Stimulated activated CD8-positive, alpha-beta memory T cell treated with anti-CD3 and anti-CD28 coated beads, Interleukin-12 subunit alpha, Interleukin-12 subunit beta, amount 100 ng/mL, for 1 hour (primary cell): ENCODE measurements around the gene LDLRAD3.

ENCODE experiments used
- DNase-seq: peaks from one replicate; pipeline ENCODE4 v3.0.0-alpha.2; 2020; ENCODE audit warnings: low read depth

LDLRAD3 gene

DNA sequence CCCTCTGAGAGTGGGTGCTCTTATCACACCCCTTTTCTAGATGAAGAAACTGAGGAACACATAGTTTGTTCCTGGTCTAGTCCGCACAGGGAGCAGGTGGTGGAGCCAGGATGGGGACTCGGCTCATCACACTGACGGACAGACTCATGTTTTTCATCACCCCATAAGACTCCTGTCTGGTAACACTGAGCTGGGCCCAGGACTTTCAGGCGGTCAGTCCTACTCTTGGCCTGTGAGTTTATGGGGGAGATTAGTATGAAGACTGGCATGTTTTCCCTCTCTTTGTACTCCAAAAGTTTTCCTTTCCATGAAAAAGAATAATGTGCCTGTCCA, 160.8 kb downstream of the LDLRAD3 start:
- DNase-seq = no peak

DNA sequence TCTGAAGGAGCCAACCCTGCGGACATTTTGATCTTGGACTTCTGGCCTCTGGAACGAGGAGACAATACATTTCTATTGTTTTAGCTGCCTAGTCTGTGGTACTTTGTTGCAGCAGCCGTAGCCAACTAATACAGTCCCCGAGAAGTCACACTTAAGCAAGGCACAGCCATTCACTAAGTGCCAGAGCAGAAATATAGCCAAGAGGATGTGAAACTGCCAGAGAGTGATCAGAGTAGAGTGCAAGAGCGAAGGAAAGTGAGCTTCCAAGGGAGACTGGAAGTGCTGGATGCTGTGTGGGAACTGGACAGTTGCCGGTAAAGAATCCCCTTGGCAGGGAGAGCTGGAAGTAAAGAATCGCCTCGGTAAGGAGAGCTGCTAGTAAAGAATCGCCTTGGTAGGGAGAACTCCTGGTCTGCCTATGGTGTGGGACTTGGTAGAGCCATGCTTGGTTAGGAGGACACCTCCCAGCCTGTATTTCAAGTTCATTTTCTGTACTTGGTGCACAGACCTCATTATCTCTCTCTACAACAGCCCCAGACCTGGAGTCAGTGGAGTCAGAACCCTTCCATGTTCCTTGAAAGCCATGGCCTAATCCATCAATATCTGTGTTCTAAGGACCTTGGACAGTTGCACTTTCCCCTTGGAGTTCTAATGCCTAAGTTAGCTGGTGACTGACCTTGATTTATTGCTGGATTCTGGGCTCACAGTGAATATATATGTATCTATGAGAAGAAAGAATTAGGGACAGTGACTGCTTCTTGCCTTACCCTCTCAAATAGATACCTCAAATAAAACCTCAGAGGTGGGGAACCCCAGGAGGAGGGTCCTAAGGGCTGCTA, 162.1 kb downstream of the LDLRAD3 start:
- no peak for DNase-seq

DNA sequence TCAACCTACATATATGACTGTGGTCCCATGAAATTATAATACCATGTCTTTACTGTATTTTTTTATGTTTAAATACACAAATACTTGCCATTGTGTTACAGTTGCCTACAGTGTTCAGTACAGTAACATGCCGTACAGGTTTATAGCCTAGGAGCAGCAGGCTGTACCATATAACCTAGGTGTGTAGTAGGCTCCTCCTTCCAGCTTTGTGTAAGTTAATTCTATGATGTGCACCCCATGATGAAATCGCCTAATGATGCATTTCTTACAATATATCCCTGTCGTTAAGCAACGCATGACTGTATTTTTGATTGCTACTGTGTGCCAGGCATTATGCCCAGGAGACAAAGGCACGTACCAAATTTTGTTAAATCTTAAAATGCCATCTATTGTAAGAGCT, 163.7 kb downstream of the LDLRAD3 start:
- DNase-seq = no peak

DNA sequence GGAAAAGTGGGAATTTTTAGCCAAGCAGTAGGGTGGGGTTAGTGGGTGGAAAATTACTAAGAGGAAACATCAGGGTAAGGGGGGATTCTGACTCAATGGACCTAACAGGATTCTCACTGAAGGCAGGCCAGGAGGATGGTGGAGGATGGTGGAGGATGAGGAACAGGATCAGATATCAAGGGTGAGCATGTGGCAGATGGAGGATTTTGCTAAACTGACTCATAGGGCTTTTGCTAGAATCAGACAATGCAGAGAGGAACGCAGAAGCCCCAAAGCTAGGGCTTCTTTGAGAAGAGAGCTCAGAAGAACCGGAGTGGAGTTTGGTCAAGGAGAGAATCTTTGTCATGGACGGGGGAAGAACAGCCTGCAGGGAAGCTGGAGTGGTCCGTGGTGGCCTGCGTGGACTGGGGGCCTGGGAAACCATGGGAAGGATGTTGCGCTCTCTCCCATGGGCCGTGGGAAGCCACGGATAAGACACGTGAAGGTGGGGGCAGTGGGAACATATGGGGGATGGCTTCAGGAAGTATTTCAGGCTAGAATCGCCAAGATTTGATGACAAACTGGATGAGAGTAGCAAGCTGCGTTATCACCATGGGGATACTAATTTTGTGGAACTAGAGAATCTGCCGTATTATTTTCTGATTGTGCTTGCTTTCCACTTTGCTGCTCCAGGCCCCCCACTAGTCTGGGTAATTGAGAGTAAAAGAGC, 165.2 kb downstream of the LDLRAD3 start:
- DNase-seq = no peak

DNA sequence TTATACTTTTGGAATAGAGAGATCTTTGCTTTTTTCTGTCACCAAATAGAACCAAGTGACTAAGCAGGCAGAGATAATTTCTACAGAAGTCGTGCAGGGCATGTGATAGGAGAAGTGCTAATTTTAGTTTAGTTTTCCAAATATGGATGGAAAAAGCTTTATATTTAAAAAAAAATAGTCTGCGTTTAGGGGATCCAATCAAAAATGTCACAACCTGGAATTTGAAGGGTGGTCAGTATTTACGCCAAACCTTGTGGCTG, 165.7 kb downstream of the LDLRAD3 start:
- no peak for DNase-seq

DNA sequence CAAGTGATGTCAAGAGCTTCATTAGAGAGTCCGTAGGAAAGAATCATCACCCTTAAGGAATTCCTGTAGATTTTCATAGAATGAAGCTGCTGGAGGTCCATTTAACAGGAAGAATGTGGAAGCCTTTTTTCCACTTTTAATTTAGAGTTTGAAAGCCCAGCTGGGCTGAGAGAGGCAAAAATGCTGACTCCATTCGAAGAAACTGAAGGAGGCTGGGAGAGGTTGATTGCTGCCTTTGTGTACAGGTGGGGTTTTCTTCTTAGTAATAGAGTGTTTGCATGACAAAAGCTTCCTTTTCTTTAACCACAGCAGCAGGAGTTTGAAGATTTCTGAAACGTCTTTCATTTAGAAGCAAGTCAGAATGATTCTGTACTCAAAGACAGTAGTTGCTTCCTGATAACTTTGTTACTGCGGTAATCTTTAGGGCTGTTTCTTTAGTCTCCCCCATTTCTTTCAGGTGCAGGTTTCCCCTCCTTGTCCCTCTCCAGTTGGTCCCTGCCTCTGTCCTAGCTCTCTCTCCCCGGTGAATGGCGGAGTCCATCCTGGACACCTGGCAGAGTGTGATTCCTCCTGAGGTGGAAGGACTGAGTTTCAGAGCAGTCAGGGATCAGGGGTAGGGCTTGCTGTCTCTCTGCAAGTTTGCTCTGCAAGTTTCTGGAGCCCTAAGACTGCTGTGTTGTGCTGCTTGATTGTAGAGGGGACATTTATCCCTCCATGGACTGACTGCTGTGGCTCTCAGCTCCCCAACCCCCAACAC, 166.2 kb downstream of the LDLRAD3 start:
- no peak for DNase-seq

DNA sequence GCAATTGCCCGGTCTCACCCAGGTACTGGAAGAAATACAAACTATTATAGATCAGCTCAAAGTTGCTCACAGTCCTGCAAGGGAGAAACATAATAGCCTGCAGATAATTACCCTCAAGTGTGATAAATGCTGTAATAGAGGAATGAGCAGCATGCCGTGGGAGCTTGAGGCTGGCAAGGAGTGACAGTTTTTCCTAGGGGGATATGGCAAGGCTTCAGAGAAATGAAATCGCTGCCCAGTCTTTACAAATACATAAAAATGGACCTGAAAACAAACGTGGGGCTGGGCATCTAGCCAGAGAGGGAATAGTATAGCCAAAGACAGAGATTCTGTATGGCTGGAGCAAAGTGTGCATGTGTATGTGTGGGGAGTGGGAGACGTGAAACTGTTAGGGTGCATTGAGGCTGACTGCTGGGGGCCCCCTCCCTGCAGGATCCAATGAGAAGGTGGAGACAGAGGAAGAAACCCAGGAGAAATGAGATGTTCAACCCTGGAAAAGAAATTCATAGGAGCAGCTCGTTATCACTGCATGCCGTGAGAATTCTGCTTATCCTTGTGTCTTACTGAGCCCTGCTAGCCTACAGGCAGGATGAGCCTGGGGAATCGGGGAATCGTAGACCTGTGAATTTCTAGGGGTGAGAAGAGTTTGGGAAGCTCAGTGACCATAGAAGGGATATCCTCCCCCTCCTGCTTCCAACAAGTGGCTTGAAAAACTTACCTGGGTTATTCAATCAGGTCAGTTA, 167.0 kb downstream of the LDLRAD3 start:
- no peak for DNase-seq

DNA sequence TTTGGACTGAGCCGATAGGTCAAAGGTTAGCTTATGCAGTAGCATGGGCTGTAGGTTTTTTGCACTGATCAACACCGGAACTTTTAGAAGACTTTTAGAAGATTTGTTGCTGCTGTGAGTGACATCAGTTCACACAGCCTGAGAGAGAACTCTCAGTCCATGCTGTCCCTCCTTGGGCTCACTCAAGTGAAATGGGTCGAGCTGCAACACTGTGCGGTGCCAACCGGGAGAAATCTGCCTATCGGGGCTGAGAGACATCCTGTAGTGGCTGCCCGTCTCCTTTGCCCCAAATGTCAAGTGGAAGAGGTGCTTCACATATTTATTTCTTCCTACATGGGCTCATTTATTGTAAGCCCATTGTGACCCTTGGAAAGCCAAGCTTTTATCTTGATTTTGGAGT, 170.2 kb downstream of the LDLRAD3 start:
- no peak for DNase-seq

DNA sequence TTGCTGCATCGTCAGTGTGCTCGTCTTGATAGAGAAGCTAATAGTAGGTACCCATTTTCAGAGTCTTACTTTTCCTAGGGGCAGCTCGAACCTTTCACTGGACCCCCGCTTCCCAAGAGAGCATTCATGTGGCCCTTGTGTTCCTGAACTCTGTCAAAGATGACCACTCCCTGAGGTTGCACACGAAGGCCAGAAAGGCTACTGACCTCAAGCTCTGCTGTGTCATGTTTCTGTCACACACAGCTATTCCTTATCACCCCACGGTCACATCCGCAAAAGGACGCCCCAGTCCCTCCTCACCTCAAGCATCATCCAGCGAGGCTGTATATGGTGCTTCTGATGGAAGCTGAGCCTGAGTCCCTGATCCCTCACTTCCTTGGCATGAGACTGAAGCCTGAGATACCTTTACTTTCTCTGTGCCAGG, 171.5 kb downstream of the LDLRAD3 start:
- DNase-seq = no peak

DNA sequence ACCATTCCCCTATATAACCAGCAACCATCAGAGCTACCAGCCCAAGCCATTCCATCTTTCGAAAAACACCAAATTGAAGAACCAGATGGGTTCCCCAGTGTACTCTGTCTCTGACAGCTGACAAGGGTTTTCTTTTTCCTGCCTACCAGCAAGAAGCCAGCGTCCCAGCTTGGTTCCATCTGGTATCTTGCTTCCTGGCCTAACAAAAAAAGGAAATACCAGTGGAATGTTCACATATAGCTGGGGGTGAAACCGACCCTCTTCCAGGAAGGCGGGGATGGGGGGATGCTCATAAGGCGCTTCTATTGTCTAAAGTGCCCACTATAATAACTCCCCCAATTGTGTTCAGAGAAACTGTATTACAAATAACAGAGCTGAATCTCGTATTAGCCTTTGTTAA, 172.3 kb downstream of the LDLRAD3 start:
- no peak for DNase-seq

DNA sequence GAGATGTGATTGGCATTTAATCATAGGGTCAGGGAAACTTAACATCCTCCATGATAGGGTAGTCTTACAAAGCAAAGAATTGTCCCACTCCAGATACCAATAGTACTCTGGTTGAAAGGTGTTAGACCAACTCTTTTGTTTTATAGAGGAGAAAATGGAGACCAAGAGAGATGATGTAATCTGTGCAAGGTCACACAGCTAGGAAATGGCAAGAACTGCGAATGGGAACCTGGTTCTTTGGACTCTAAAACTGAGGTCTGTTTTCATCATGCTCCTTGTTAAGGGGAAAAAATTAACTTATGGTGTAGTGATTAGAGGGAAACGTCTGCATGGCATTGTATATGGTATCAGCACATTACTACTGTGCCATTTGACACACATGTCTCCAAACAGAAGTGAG, 174.2 kb downstream of the LDLRAD3 start:
- DNase-seq = no peak

DNA sequence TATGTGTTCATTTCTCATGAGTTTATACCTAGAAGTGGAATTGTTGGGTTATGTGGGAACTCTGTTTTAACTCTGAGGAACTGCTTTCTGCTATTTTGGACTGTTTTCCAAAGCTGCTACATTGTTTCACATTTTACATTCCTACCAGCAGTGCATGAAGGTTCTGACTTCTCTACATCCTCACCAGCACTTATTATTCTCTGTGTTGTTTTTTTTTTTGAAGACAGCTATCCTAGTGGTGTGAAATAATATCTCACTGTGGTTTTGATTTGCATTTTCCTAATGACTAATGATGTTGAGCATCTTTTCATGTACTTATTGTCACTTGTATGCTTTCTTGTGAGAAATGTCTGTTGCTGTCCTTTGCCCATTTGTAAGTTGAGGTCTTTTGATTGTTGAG, 175.4 kb downstream of the LDLRAD3 start:
- no peak for DNase-seq

DNA sequence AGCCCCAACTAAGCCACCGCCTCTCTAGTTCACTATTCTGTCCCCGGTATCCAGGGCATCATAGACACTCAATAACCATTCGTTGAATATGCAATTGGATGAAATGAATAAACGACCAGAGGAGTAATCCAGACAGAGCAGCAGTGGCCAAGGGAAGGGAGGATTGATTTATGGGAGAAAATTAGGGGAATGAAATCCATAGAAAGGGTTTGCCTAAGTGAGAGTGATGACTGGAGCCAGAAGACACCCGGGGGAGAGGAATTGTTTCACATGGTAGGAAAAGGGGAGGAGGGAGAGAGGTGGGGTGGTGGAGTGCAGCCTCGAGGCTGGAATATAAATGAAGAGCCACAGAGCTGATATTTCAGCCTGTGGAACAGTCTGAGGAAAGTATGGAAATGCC, 177.2 kb downstream of the LDLRAD3 start:
- DNase-seq = no peak

DNA sequence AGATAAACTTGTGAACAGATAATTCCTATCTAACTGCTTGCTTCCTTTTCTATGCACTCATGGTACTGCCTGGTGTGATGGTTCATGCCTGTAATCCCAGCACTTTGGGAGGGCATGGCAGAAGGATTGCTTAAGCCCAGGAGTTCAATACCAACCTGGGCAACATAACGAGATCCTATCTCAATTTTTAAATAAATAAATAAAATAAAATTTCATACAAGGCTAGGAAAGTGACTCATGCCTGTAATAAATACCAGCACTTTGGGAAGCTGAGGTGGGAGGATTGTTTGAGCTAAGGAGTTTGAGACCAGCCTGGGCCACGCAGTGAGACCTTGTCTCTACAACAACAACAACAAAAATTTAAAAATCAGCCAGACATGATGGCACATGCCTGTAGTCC, 178.8 kb downstream of the LDLRAD3 start:
- no peak for DNase-seq

DNA sequence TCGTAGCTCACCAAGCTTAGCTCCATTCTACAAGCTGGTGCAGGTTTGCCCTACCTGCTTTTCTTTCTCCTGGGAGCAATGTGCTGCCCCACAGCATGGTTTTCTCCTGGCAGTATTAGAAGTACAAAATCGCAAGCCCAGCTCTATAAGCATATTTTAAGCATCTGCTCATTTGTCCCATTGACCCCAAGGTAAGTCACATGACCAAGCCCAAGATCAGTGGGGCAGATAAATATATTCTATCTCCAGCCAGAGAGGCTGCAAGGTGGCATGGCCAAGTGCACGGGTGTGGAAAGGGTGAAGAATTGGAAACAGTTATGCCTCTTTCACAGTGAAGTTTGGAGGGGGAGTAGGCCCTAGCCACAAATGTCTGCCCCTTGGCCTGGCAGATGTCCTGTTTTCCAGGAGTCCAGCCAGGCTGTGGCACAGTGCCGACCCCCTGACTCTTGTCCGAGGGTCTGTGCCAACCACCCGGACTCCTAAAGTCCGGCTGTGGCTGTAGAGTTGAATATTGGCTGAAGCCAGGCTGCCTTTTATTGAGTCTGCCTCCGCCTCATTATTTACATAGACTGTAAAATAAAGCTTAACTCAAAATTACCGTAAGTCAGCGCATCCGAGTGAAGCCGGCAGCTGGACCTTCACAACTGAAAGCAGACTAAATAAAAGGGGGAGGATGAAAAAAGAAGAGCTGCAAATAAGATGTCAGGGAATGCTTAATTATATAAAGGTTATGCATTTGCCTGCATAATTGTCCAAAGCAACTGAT, 179.7 kb downstream of the LDLRAD3 start:
- DNase-seq = no peak

DNA sequence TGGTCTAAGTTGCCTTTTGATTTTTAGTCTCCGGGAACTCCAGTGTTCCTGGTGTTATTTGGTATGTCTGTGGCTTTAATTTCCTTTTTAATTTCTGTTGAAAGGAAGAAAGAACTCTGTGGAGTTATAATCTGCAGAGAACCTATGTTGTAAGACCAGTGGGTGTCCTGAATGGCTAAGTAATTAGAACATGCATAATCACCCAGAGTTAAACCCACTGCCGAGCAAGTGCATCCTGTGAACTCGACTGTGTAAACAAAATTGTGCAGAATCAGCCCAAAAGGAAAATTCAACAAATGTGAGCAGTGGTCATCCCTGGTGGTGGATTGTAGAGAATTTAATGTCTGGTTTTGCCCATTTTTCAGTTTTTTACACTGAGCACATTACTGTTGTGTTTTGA, 182.8 kb downstream of the LDLRAD3 start:
- no peak for DNase-seq

DNA sequence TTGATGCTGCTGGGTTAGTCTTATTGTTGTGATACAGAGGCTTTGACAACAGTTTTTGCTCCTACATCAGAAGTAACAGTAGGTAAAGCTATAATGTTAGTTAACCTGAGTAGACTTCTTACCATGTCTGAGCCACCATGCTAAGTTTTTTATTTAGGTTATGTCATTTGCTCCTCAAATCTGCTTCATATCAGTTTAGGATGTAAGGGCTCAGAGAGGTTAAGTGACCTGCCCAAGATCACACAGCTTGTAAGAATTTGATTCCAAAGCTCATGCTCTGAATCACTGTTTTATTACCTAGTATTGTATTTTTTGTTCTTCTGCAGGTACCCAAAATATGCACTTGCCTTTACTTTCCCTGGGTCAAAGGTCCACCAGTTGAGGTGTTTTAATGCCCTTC, 183.7 kb downstream of the LDLRAD3 start:
- DNase-seq = no peak

DNA sequence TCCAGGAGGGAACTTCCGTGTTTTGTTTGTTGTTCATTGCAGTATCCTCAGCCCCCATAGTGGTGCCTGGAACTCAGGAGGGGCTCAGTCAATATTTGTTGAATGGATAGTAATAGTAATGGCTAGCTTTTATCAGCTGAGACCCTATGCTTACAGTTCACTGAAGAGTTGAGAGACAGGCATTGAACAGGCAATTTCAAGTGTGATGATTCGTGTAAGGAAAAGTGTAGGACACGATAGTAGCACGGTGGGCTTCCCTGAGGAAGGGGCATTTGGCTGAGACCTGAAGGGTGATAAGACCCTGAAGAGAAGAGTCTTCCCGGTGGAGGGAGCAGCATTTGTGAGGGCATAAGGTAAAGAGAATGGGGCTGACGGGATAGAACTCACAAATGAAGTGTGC, 186.1 kb downstream of the LDLRAD3 start:
- no peak for DNase-seq

DNA sequence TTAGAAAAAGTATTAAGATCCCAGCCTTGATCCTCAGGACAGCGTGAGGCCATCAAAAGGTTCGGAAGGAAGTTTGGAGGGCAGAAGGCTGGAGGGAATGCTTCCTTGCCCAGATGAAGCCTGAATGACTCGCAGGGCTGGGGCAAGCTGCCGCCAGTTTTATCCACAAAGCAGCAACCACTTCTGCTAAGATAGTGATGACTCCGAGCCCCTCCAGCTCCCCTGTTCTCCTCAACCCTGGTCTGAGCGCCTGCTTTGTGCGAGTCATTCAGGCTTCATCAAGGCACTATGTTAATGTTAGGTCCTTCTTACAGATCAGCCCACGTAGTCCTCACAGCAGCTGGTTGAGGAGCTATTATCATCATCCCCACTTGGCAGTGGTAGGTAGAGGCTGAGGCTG, 186.5 kb downstream of the LDLRAD3 start:
- DNase-seq = no peak

DNA sequence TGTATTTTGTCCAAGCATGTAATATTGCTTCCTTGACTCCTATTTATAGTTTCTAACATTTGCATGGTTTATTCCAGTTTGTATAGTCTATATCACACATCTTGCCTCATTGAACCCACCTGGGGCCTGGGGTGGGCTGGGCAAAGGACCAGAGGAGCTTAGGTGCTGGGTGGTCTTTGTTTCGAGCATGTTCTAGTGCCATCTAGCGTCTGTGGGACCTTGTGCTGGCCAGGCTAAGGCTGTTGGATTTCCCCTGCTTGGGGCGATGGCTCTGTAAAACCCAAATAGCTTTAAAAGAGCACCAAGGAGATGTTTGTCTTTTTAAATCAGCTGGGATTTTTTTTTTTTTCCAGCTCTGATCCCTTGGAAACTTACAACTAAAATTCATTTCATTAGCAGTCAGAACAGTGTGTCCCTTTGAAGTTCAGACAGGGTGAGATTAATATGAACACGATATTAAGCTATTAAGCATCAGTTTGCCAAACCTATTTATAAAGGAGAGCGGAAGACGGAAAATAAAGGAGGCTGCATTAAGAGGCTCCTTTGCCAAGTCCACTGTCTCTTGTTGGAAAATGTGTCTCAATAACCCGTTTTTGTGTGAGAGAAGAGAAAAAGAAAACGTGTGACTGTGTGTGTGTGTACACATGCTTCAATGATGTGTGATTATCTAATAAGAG, 188.0 kb downstream of the LDLRAD3 start:
- DNase-seq = no peak

DNA sequence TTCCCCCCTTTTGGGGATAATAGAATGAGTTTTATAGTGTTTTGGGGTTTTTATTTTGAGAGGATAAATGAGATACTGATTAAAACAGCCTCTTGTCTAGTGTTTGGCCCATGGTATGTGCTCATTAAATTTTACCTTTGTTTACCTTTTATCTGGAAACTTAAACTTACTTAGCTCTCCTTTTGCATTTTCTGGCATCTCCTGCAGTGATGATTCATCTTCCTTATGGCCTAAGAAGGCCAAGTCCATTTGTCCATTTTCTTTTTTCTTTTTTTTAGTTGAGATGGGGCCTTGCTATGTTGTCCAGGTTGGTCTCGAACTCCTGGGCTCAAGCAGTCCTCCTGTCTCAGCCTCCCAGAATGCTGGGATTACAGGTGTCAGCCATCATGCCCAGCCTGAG, 189.1 kb downstream of the LDLRAD3 start:
- no peak for DNase-seq
